CD4-positive, alpha-beta T cell treated with Interleukin-6 for 4 hours (primary cell): ENCODE measurements around the gene CTNND1.
A peak's percentile ranks its signal among the peaks of the same experiment; 100 is the strongest.
"Not testable (repeated sequence)": the region's sequence is repeated elsewhere in the genome, so short reads cannot be mapped to it uniquely, and the experiment has no call there.

Source experiments
- DNase-seq: peaks from one replicate; pipeline ENCODE4 v3.0.0-alpha.2; 2020; ENCODE audit warnings: mixed read lengths

Gene CTNND1

DNA sequence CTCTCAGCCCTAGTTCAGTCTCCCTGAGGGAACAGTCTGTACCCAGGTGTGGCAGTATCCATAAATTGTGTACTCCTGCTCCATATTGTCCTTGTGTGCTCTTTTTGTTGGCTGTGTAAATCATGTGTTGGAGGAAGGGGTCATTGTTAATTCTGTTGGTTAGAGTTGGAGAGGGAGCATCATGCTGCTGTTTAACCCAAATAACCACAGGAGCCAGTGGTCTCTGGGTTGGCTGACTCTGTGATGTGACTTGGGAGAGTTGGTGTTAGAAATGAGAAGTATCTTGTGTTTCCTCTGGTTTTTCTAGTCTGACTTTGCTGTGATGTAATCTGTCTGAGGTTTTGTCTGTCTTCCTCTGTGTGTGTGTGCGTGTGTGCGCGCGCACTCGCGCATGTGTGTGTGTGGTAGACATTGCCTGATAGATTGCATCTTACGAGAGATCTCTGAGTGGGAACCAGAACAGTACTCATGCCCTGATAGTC is 30.5 kb downstream of the CTNND1 start:
- peak; percentile 95 for DNase-seq

DNA sequence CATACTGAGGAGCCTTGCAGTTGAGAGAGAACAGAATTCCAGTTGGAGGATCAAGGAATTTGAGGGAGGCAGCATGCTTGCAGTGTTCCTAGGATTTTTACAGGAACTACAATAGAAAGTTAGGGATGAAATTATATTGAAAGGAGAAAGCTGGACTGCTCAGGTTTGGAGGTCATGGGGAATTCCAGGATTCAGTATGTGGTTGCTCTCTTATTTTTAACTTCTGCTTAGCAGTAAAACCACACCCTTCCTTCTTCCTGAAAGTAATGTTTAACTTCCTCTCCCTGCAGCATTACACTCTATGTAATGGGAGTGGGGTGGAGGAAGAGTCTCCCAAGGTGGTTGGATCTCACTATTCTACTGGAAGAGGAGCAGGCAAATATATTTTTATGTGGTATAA is 31.3 kb downstream of the CTNND1 start:
- DNase-seq: no peak

DNA sequence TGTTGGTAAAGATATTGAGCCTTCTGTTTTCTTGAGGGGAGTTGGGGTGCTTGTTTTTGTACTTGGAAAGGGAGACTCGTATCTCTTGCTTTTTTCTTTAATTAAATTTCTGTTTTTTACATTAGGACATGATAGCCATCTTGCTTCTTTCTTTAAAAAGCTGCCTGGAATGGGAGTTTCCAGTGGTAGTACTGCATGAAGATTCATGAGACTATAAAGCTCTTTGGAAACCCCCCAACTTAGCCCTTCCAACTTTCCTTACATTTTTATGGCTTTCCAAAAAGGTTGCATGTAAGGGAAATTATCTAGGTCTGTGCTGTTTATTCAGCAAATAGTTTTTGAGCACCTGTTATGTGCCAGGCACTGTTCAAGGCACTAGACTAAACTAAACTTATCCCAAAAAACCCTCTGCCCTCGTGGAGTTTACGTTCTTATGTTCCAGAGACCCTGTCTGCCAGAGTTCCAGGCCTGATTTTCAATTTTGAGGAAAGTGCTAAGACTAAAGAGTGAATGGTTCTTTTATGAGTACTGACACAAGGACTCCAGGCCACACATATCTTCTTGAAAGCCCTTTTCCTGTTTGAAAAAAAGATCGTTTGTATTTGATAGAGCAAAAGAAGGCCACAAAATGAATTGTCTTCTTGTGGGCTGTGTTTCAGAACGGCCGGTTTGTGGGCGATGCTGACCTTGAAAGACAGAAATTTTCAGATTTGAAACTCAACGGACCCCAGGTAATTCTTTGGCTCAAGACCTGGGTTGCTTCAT is 31.9 kb downstream of the CTNND1 start:
- no peak for DNase-seq

DNA sequence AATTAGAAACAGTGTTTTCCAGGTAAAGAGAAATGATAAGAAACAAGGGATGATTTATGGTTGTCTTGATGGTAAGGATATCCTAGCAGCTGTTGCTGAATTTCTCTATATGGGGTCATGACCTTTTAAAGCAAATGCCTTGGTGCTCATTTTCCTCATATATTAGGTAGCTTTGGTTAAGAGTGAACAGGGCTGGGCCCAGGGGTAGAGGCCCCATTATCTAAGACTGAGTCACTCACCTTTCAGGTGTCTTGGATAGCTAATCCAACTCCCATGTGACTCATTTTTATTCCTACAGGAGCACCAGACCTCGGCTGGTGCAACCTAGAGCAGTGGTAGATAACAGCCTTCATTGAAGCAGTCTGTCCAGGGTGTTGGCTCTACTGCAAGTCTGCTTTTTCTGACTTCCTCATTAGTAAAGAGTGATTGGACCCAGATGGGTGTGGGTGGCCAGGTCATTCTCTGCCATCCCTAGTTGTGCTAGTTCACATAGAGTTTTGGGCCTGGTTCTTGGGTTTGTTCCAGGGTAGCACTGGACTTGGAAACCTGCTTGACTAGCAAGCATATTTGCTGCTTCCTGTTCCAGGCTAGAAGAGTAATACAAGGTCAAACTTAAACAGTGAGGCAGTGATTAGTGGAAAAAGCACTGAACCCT is 37.4 kb downstream of the CTNND1 start:
- no peak for DNase-seq

DNA sequence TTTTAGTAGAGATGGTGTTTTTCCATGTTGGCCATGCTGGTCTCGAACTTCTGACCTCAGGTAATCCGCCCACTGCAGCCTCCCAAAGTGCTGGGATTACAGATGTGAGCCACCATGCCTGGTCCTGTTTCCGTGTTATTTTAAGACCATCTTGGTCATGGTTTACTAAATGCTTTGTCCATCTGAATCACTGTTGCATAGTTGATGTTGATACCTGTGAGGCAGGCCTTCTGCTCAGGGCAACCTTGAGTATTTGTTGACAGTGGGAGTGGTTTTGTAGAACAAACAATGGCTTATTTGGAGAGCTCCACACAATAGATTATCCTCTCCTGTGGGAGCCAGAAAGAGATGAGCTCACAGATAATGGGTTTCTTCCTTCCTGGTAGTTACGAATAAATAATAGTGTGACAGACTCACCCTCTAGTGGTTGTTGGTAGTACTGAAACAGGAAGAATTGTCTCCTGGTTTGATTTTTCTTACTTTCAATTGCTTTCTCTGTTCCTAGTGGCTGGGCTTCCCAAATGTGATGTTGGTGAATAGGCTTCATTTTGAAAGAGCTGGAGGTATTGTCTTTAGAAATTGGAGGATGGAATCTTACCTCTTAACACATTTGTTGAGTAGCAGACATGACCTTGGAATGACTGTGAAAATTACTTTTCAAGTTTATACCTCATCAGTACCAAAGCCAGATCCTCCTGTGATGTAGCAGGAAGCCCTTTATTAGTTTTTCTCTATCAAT is 39.0 kb downstream of the CTNND1 start:
- no peak for DNase-seq

DNA sequence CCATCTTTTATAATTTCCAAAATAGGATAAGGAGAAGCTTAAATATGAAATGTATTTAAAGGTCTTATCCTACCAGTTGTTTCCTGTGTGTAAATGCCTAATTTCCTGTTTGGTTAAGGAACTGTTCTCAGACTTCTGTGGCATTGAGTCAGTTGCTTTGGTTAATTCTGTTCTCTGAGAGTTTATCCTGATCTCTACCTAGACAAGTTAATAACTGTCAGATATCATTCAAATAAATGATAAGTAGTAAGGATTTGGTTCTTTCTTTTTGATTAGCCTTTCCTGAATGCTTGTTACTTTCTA is 39.5 kb downstream of the CTNND1 start:
- no peak for DNase-seq

DNA sequence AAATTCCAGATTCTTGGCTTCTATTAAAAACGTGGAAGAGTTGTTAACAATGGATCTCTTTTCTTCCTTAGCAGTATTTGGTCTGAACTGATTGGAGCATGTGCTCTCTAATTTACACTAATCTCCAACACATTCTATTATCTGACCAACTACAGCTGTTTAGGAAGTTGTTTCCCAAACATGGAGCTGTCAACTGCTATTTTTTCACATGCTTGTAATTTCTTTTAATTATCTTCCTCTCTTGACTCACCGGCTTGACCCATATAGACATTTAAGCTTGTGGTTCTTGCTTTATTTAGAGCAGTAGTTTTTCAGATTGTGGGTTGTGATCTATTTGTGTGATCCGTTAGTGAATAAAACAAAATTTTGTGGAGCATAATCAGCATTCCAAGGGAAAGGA is 40.8 kb downstream of the CTNND1 start:
- DNase-seq: no peak

DNA sequence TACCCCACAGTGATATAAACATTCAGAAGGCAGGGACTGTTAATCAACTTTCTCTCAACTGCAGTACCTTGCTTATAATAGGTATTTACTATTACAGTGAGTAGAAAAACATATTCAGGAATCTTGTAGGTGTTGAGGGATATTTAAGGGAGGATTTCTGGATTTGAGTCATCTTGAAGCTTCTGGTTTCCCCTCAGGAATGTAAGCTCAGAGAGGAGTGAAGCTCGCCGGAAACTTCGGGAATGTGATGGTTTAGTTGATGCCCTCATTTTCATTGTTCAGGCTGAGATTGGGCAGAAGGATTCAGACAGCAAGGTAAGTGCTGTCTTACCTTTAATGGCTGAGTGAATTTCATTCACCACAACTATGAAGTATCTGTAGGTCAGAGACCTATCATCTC is 42.9 kb downstream of the CTNND1 start:
- no peak for DNase-seq

DNA sequence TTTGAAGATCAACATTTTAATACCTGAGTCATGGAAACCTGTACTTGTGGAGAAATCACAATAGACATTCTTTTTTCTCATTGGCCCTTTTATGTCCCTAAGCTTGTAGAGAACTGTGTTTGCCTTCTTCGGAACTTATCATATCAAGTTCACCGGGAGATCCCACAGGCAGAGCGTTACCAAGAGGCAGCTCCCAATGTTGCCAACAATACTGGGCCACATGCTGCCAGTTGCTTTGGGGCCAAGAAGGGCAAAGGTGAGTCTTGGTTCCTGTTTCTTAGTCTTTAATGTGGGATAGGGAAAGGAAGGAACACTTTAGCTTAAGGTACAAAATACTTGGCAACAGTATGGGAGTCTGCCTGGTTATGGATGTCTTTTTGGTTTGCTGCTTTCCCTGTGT is 44.2 kb downstream of the CTNND1 start:
- DNase-seq: no peak

DNA sequence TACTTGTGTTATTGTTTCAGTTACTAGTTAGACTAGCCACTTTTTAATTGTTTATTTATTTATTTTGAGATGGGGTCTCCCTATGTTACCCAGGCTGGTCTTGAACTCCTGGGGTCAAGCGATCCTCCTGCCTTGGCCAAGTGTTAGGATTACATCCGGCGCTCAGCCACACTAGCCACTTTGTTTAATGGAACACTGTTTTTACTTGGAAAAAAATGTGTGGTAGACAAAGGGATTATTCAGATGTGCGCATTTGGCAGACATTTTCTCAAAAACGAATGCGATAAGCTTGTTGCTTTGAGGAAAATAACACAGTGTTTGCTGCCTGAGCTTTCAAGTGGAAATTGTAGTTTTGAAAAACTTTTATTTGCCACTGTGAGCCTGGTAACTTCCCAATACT is 51.0 kb downstream of the CTNND1 start:
- DNase-seq: no peak

DNA sequence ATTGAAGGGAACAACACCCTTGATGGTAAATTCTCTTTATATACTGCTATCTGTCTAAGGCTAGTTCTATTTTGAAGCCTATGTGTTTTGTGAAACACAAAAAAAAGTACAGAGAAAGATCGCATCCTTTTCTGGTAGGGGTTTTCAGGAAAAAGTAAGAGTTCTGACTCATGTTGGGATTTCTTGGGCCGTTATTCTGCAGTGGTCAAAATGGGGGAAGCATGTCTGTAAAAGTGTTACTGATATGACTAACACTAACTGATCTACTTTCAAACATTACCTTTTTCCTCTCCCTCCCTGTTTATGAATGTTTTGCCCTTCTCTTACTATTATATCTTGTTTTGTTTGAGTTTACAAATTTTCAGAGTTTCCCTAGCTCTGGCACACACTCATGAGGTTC is 53.9 kb downstream of the CTNND1 start:
- DNase-seq: no peak

DNA sequence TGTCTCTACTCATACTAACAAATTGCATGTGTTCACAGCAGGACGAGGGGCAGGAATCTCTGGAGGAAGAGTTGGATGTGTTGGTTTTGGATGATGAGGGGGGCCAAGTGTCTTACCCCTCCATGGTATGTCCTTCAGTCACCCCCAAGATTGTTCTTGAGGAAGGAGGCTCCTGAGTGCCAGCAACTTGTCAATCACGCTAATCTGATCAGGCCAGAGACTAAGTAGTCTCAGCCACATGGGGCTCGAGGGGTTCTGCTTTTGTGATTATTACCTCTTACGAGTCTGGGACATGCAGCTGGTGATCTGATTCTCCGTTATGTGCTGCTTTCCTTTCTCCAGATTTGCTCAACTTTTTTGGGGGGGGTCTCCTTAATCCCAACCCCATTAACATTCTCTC is 54.3 kb downstream of the CTNND1 start:
- no peak for DNase-seq

DNA sequence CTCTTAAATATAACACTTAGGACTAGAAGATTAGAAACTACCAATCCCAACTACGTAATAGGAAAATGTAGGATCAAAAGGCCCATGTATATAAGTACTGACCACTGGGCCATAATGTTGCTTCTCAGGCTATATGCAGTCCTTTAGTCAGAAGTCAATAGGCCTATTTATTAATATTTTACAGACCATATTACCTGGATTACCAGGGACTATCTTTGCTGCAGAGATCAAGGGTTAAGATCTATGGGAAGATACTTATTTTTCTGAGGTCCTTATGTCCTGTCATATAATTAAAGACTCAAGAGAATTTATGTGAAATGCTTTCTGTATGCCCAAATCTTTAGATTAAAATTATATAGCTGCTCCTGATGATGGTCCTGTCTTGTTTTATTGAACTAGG is 57.2 kb downstream of the CTNND1 start:
- DNase-seq: no peak

DNA sequence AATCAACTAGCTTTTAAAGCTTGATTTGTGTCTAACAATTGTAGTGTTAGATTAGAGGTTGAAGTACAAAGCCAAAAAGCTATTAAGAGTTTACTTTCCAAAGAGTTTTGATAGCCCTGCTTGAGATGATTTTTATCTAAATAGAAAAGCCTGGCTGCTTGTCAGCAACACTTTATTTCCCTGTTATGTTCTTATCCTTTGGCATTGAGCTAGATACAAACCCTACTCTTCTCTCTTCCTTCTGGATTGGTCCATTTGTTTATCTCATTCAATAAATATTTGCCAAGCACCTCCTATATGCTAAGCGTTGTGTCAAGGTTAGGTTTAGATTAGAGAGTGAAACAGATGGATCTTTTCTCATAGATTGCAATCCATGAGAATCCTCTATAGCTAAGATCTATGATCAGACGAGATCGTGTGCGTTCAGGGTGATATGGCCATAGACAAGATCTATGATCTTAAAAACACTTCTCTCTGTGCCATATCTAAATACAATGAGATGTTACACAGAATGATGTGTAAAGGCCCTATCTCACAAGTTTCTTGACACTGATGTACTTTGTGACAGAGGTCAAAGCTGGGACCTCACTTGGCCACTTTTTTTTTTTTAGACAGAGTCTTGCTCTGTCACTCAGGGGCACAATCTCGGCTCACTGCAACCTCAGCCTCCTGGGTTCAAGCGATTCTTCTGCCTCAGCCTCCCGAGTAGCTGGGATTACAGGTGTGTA is 57.8 kb downstream of the CTNND1 start:
- DNase-seq: no peak

DNA sequence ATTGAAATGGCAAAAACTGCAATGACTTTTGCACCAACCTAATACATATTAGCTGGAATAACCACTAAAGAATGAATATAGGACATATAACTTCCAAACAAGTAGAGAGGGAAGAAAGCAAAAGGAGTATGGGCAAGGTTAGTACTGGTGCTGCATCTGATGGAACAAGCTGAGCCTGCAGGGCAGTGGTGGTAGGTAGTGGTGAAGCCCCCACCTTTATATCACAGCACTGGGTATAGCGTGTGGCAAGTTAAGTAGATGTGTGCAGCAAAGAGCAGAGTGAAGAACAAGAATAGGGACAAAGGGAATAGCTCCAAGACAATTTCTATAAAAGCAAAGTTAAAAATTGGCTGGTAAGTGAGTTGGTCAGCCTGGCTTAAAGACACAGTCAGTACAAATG is 62.3 kb downstream of the CTNND1 start:
- DNase-seq: no peak

DNA sequence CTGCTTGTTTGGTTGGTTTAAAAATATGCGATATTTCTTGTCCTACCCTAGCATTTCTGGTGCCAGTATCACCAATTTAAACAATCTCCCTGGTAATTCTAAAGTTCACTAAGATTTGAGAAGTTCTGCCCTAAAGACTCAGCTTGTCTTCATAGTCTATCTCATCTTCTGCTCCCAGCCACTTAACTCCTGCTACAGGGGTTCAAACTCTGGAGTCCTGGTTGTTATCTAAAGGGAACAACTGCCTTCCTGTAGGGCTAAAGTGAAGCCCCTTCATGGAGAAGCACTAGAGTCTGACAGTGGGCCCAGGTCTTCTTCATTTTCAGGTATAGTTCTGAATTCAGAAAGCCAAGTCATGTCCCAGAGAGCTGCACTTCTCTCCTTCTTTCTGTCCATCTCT is 73.2 kb downstream of the CTNND1 start:
- DNase-seq: no peak

DNA sequence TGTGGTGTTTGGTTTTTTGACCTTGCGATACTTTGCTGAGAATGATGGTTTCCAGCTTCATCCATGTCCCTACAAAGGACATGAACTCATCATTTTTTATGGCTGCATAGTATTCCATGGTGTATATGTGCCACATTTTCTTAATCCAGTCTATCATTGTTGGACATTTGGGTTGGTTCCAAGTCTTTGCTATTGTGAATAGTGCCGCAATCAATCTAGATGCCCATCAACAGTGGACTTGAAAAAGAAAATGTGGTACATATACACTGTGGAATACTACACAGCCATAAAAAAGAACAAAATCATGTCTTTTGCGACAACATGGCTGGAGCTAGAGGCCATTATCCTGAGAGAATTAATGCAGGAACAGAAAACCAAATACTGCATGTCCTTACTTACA is 77.0 kb downstream of the CTNND1 start:
- not testable (repeated sequence) for DNase-seq

DNA sequence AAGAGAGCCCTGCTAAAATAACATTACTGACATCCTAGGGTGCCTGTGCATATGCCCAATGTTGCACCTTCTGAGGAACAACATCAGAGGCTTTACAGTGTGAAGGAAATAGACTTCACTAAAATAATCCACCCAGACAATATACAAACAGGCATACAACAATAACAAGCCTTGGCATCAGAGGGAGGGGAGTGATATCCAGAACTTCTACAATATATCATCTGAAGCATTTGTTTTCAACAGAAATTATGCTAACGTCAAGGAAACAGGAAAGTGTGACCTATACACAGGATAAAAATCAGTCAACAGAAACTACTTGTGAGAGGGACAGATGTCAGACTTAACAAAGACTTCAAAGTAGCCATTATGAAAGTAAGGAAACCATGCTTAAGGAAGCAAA is 81.3 kb downstream of the CTNND1 start:
- no peak for DNase-seq

DNA sequence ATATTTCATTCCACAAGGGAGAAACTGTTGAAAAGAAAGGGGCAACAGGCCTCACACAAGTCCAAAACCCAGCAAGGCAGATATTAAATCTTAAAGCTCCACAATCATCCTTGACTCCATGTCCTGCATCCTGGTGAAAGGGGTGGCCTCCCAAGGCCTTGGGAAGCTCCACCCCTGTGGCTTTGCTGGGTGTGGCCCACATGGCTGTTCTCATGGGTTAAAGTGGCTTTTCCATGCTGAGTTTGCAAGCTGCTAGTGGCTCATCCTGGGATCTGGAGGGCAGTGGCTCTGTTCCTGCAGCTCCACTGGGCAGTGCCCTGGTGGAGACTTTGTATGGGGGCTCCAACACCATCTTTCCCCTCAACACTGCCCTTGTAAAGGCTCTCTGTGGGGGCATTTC is 106.4 kb downstream of the CTNND1 start:
- DNase-seq: no peak

DNA sequence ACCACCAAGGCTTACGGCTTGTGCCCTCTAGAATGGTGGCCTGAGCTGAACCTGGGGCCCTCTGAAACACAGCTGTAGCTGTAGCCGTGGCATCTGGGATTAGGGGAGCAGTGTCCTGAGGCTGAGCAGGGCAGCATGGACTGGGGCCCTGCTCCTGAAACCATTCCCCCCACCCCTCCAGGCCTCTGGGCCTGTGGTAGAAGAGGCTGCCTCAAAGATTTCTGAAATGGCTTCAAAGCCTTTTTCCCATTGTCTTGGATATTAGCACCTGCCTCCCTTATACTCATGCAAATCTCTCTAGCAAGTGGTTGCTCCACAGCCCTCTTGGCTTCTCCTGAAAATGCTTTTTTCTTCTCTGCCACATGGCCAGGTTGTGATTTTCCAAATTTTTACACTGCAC is 106.9 kb downstream of the CTNND1 start:
- DNase-seq: no peak
